ENCODE data around the gene GHSR. TPM values are rescaled to one million over a fixed set of nuclear protein-coding genes. Genes with fewer than 3 reads are reported as not detected.

The GHSR gene
- total and polyA plus RNA-seq, 2 of the 4 experiments (the other 2 are of a cell fraction), result not detected

DNA sequence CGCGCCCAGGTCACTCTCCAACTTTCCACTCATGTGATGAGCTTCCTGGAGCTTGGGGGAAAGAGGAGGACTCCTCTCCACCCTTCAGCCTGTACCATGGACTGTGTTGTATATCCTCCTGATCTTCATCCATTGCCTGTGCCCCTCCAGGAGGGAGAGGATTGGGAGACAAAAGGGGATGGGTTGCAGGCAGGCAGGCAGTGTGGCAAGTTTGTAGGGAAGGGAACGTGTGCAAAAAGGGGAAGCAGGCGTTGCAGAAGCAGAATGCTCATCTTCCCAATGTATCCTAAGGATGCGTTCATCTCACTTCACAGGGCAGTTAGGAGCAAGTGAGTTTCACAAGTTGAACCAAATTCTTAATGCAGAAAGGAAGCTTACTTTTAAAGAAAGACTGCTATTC lies 28.1 kb upstream of the GHSR start:
- H3K9me1 ChIP-seq (ENCODE audit: insufficient read depth, low read length), result no peaks in the 10 kb centered on the region; the same call in 1 of the 2 replicates
- dilution Hi-C loops (cut with HindIII; ENCODE audit: low sequenced_read_pairs, unreplicated experiment) (no loop called here), intact Hi-C loops (cut with micrococcal nuclease) (loop anchor here (2.0 to 5.0 kb wide), 2 partner anchors 119 to 830 kb away; no protein-coding TSS in a partner anchor), in situ Hi-C loops (cut with MboI; ENCODE audit: low sequenced_read_pairs) (loop anchor here (10.0 kb wide), 1 partner anchor 832 kb away; no protein-coding TSS in a partner anchor)
- H3K56ac ChIP-seq (ENCODE audit: extremely low read depth, insufficient read depth, low read length), result no peak overlapping the region
- H3K4me2 ChIP-seq (ENCODE audit: low read depth, low read length), result no peak overlapping the region
- ATAC-seq (ENCODE audit: low read depth), result no peak
- H4K5ac ChIP-seq (ENCODE audit: low read depth, low read length), result no peak overlapping the region
- H3K9ac ChIP-seq (ENCODE audit: low read depth, low read length), result no peak overlapping the region
- H3K79me1 ChIP-seq (ENCODE audit: low read depth in 1 of 2, low read length in 2 of 2), result no peaks in the 10 kb centered on the region
- no peak overlapping the region for H3K23ac ChIP-seq (ENCODE audit: low read depth, low read length)
- H2AK5ac ChIP-seq (ENCODE audit: low read depth, low read length), result no peak overlapping the region
- H3K36me3 ChIP-seq (ENCODE audit: control insufficient read depth, insufficient read depth, low read length), result no peaks in the 10 kb centered on the region
- no peak overlapping the region for H3K14ac ChIP-seq (replicated peaks; ENCODE audit: low read depth, low read length)
- no peak for DNase-seq
- H4K20me1 ChIP-seq (ENCODE audit: insufficient read depth, low read length), result no peaks in the 10 kb centered on the region
- H4K8ac ChIP-seq (ENCODE audit: low read depth in 2 of 2, low read length in 2 of 2), result no peak overlapping the region
- no peak overlapping the region for H2AK9ac ChIP-seq (replicated peaks; ENCODE audit: low read depth, low read length, poor library complexity)
- H2BK120ac ChIP-seq (ENCODE audit: low read depth, low read length), result no peak overlapping the region
- no peaks in the 10 kb centered on the region; the same call in 1 of the 2 replicates for H3K4me1 ChIP-seq (ENCODE audit: control insufficient read depth, insufficient read depth, low read length)
- no peaks in the 10 kb centered on the region for H3K9me3 ChIP-seq (ENCODE audit: control insufficient read depth, insufficient read depth, low read length)
- BruUV-seq (replicated peaks), result no TSS peak
- H2BK20ac ChIP-seq (ENCODE audit: low read depth, low read length), result no peak overlapping the region
- H2BK5ac ChIP-seq (ENCODE audit: low read depth, low read length, poor library complexity, severe bottlenecking), result no peak overlapping the region
- H4K91ac ChIP-seq (ENCODE audit: insufficient read depth, low read depth, low read length), result no peak overlapping the region
- no peaks in the 10 kb centered on the region; the same call in none of the 2 replicates for H3K27me3 ChIP-seq (ENCODE audit: control insufficient read depth, insufficient read depth, low read length)
- H2AFZ ChIP-seq (replicated peaks; ENCODE audit: low read length, poor library complexity), result peak overlapping the region; percentile 16
- ChIA-PET POLR2A (ENCODE audit: unreplicated experiment) (no interaction called here), CTCF (interaction anchor here (0.6 to 1.1 kb wide), 3 partner anchors 12 to 1628 kb away, joined by 3 to 6 read pairs (median 3); no protein-coding TSS in a partner anchor)
- no peak overlapping the region for H3K4me3 ChIP-seq (ENCODE audit: insufficient read depth, low read depth, low read length)
- TF ChIP-seq MAZ (IDR thresholded peaks at IDR 0.05; ENCODE audit: borderline replicate concordance, low read depth, low read length) (no peak), RAD21 (IDR thresholded peaks at IDR 0.05; ENCODE audit: low read length) (no peak), MAFK (IDR thresholded peaks at IDR 0.05; ENCODE audit: low read depth, low read length) (no peak), CEBPB (IDR thresholded peaks at IDR 0.05; ENCODE audit: low read depth, low read length) (no peak), SMC3 (IDR thresholded peaks at IDR 0.05; ENCODE audit: low read depth, low read length) (no peak), POLR2A (IDR thresholded peaks at IDR 0.05; ENCODE audit: low read depth, low read length) (no peak), FOS (IDR thresholded peaks at IDR 0.05; ENCODE audit: low read depth, low read length) (no peak), RCOR1 (IDR thresholded peaks at IDR 0.05; ENCODE audit: insufficient replicate concordance, low read length) (no peak)
- TF ChIP-seq, protein P1, sequence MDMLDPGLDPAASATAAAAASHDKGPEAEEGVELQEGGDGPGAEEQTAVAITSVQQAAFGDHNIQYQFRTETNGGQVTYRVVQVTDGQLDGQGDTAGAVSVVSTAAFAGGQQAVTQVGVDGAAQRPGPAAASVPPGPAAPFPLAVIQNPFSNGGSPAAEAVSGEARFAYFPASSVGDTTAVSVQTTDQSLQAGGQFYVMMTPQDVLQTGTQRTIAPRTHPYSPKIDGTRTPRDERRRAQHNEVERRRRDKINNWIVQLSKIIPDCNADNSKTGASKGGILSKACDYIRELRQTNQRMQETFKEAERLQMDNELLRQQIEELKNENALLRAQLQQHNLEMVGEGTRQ (IDR thresholded peaks at IDR 0.05; ENCODE audit: low read depth, low read length), result no peak
- WGBS, 2 experiments (ENCODE audit: extremely low coverage in 2 of 2, insufficient read length in 1 of 2), result no CpG with 5 or more reads among the region's 5 CpGs
- no peak overlapping the region for H3K18ac ChIP-seq (ENCODE audit: low read depth, low read length)
- no peak overlapping the region for H3K27ac ChIP-seq (ENCODE audit: insufficient read depth, low read length)
- no peak overlapping the region for H2BK15ac ChIP-seq (ENCODE audit: low read depth, low read length)
- no peak overlapping the region for H3K4ac ChIP-seq (ENCODE audit: low read depth, low read length)
